Adipose tissue (tissue), 3 donors: ENCODE data around the gene ZNF467. TPM values are rescaled to one million over a fixed set of nuclear protein-coding genes. Genes with fewer than 3 reads are reported as not detected.

ENCODE experiments used
- H3K27ac ChIP-seq: one replicate; pipeline ENCODE4 v1.5.1; 2013; ENCODE audit warnings: low read depth, low read length
- WGBS, 3 donors: extraction: QIAGEN DNeasy Blood & Tissue Kit; methylation state at CpG; one replicate each; pipeline ENCODE4 v1.1.7; 2013; 5-methylcytosine and 5-hydroxymethylcytosine counted together
- polyA plus RNA-seq, 3 donors: library from polyadenylated mRNA; stranded (reverse); fragments of 200-250 nt; gene quantifications; one replicate each; pipeline ENCODE4 v1.2.3, GENCODE V29; 2013
- donor health status: healthy with polysubstance abuse.
- donor health status: Bipolar disorder and iron deficiency.
- donor health status: healthy.

The ZNF467 gene
- 10 to 100 TPM in 2 of 3 donors, 1 to 10 TPM in 1; 6.2 to 17.1 (median 16.9) TPM for polyA plus RNA-seq

GRCh38 chr7:149773446-149774236 is at the start of gene ZNF467:
TSS of gene ZNF467 (minus strand) at chr7:149773588. CDS start at chr7:149771032, 2,556 bp downstream.
- 1 to 3% (median 1%) methylated on average over 33 to 52 of the region's 57 CpGs for WGBS, 3 donors
- no peak within 1 kb of the TSS for H3K27ac ChIP-seq

- no peak overlapping the region for H3K27ac ChIP-seq
- 65 to 82% (median 65%) methylated on average over 20 to 22 of the region's 22 CpGs for WGBS, 3 donors
These were observed 49.1 kb upstream of the ZNF467 start for GRCh38 chr7:149822353-149822943.

DNA sequence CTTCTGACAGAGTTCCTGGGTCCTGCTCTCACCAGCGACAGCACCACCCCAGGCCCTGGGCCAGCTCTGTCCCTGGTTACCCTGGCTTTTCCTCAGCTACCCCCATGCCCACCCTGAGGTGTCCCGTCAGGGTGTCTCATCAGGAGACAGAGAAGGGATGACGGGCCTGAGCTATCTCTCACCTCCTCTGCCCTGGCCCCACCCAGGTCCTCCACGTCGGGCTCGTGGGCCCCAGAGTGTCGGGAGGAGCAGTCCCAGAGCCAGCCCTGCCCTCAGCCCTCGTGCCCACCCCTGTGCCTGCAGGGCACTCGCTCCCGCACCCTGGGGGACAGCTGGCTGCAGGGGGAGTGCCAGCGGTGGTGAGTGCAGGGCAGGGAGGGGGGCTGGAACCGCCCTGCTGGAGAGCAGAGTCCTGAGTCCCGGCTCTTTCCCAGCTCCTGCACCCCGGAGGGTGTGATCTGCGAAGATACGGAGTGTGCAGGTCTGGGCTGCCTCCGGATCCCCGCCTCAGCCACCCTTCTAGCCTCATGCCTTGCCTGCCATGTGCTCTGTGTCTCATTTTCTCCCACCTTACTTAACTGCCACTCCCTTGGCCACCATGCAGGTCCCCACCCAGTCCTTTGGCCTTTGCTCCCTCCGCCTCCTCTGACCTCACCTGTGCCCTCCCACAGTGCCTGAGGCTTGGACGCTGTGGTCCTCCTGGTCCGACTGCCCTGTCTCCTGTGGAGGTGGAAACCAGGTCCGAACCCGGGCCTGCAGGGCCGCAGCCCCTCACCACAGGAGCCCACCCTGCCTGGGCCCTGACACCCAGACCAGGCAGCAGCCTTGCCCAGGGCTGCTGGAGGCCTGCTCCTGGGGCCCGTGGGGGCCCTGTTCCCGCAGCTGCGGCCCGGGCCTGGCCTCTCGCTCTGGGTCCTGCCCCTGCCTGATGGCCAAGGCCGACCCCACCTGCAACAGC is 48.1 kb upstream of the ZNF467 start:
- 82 to 88% (median 83%) methylated on average over 28 to 30 of the region's 30 CpGs for WGBS, 3 donors
- no peak overlapping the region for H3K27ac ChIP-seq

- 81 to 89% (median 83%) methylated on average over 16 to 17 of the region's 17 CpGs for WGBS, 3 donors
- no peak overlapping the region for H3K27ac ChIP-seq
These were observed 47.3 kb upstream of the ZNF467 start for GRCh38 chr7:149820622-149821190.

DNA sequence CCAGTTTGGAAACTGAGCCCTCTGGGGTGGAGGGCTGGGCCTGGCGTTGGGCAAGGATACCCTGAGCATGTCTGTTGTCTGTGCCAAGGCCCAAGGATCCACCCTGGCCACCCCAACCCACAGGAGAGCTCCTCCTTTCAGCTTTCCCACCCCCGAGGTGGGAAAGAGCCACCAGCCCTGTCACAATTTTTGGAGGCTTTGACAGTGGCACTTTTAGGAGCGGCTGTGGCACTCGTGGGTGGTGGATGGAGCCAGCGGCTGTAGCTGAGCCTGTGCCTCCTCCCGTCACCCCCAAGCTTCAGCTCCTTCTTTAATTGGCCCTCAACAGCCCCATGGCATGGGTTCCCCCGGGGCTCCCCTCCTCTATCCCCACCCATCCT is 46.6 kb upstream of the ZNF467 start:
- 78 to 85% (median 83%) methylated on average over 7 of the region's 7 CpGs for WGBS, 3 donors
- H3K27ac ChIP-seq = no peak overlapping the region

DNA sequence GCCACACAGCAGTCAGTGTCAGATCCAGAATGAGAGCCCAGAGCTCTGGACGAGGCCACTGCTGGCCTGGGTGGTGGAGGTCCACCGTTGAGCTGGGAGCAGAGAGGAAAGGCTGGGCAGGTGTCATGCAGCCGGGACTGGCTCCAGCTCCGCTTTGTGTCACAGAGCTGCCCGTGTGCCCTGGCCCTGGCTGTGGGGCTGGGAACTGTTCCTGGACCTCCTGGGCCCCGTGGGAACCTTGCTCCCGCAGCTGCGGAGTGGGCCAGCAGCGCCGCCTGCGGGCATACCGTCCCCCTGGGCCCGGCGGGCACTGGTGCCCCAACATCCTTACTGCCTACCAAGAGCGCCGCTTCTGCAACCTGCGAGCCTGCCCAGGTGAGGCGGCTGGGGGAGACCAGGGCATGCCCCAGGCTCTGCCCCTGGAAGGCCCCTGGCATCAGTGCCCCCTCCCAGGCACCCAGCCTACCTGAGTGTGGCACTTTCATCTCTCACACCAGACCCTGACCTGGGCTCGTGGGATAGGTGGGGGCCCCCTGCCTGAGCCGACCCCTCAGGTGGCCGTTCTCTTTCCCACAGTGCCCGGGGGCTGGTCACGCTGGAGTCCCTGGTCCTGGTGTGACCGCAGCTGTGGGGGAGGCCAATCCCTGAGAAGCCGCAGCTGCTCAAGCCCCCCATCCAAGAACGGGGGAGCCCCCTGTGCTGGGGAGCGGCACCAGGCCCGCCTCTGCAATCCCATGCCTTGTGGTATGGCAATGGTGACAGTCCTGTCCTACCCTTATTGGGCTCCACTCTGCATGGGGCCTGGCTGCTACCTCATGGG is 46.0 kb upstream of the ZNF467 start:
- 87 to 91% (median 89%) methylated on average over 24 to 28 of the region's 28 CpGs for WGBS, 3 donors
- no peak overlapping the region for H3K27ac ChIP-seq

DNA sequence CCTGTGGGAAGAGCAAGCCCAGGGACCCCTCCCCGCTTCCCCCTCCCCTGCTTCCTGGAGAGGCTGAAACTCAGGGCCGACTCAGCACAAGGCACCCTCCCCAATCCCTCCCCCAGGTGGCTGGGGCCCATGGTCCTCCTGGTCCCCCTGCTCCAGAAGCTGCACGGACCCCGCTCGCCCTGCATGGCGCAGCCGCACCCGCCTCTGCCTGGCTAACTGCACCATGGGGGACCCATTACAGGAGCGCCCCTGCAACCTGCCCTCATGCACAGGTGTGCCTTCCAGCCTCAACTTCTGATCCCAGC is 45.1 kb upstream of the ZNF467 start:
- no peak overlapping the region for H3K27ac ChIP-seq
- WGBS, 3 donors = 84 to 88% (median 87%) methylated on average over 9 of the region's 9 CpGs

GRCh38 chr7:149817836-149818535 is 44.6 kb upstream of the ZNF467 start:
- H3K27ac ChIP-seq = no peak overlapping the region
- WGBS, 3 donors = 86 to 89% (median 87%) methylated on average over 23 of the region's 23 CpGs

DNA sequence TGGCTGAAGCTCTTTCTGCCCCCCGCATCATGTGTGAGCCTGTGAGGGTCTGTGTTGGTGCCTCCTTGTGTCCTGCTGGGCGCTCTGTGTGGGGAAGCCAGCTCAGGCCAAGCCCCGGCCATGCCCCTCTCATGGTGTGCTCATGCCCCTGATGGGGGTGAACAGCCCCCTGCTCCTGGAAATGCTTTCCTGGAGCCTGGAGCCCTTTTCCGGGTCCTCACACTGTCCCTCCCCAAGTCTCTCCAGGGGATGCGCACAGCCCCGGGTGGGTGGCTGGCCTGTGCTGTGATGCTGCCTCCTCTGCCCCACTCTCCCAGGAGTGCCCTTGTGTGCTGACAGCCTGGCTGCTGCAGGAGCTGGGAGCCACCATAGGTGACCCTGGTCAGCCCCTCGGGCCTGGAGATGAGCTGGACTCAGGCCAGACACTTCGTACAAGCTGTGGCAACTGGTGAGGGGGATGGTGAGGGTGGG is 43.9 kb upstream of the ZNF467 start:
- H3K27ac ChIP-seq = no peak overlapping the region
- 72 to 78% (median 76%) methylated on average over 8 of the region's 8 CpGs for WGBS, 3 donors

- no peak overlapping the region for H3K27ac ChIP-seq
- WGBS, 3 donors = 73 to 76% (median 74%) methylated on average over 4 of the region's 4 CpGs
These were observed 43.4 kb upstream of the ZNF467 start for GRCh38 chr7:149816794-149817193.

DNA sequence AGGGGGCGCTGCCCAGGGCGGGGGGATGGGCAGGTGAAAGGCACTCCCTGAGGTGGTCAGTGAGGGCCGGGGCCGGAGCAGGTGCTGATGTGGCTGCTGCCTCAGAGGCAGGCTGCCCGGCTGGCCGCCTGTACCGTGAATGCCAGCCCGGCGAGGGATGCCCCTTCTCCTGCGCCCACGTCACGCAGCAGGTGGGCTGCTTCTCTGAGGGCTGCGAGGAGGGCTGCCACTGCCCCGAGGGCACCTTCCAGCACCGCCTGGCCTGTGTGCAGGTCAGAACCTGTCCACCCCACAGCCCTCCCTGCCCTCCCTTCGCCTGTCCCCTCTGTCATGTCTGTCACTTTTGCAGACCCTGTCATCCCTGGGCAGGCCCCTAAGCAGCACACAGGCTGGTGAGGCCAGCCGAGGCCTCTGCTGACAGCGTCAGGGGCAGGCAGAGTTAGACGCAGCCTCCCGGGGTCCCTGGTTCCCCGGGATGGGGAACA is 42.9 kb upstream of the ZNF467 start:
- 60 to 87% (median 82%) methylated on average over 17 to 21 of the region's 21 CpGs for WGBS, 3 donors
- H3K27ac ChIP-seq = no peak overlapping the region

DNA sequence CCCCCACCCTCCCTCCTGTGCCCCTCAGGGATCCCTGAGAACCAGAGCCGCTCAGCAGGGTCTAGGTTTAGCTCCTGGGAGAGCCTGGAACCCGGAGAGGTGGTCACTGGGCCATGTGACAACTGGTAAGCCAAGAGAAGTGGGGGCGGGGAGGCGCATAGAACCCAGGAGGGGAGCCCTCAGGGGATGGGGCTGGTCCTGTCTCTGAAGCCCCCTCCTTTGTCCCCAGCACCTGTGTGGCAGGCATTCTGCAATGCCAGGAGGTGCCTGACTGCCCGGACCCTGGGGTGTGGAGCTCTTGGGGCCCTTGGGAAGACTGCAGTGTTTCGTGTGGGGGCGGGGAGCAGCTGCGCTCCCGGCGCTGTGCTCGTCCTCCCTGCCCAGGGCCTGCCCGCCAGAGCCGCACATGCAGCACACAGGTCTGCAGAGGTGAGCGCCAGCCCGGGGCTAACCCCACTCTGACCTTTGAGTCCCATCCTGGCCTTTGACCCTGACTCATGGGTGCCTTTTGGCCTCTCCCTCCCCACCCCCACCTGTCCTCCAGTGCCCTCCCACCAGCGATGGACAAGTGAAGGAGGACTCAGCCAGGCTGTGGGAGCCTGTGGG is 42.4 kb upstream of the ZNF467 start:
- no peak overlapping the region for H3K27ac ChIP-seq
- WGBS, 3 donors = 63 to 84% (median 69%) methylated on average over 6 to 16 of the region's 16 CpGs

DNA sequence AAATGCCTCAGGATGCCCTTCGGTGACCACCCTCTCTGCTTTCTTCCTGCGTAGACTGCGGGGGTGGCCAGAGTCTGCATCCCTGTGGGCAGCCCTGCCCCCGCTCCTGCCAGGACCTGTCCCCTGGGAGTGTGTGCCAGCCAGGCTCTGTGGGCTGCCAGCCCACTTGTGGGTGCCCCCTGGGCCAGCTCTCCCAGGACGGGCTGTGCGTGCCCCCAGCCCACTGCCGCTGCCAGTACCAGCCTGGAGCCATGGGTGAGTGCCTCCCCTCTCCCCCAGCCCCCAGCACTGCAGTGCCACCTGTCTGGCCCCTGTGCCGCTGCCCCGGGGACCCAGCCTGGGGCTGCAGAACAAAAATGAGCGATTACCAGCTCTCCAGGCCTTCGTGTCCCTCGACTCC is 41.7 kb upstream of the ZNF467 start:
- no peak overlapping the region for H3K27ac ChIP-seq
- 82 to 91% (median 86%) methylated on average over 12 of the region's 12 CpGs for WGBS, 3 donors

- WGBS, 3 donors = 70 to 72% (median 72%) methylated on average over 15 of the region's 15 CpGs
These were observed 41.1 kb upstream of the ZNF467 start for GRCh38 chr7:149814494-149814893.

DNA sequence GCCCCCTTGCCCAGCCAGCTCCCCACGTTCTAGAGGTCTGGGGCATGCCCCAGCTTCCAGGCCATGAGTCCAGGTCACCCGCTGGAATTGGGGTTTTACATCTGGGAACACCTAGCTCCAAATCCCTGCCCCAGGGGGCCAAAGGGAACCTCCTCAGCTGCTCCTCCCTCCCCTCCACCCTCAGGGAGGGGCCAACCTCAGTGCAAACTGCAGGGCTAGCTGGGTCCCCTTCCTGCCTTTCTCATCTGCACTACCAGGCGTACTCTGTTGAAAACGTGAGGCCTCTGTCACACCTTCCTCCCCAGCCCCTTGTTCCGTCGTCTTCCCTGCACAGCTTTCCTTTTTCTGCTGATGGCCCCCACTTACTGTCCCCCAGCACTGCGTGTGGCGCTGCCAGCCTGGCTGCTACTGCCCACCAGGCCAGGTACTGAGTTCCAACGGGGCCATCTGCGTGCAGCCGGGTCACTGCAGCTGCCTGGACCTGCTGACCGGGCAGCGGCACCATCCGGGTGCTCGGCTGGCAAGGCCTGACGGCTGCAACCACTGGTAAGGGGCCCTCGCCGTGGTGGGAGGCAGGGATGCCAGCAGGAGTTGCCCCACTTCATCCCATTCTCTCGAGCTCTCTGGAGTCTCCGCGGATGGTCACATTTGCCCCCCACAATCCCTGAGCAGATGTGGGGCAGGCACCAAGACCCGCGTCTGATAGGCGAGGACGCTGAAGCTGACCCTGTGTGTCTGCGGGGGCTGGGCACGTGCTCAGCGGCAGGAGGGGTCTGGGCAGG is 40.1 kb upstream of the ZNF467 start:
- WGBS, 3 donors = 85 to 87% (median 86%) methylated on average over 28 of the region's 28 CpGs
- no peak overlapping the region for H3K27ac ChIP-seq

More at GRCh38 chr7:149814494-149814893, 41.1 kb upstream of the ZNF467 start:
- H3K27ac ChIP-seq = no peak overlapping the region
